ENCODE data around the gene MICAL2. TPM values are rescaled to one million over a fixed set of nuclear protein-coding genes. Genes with fewer than 3 reads are reported as not detected.
A peak's percentile ranks its signal among the peaks of the same experiment; 100 is the strongest.

The MICAL2 gene
- total RNA-seq, 3 donors from 2014 or later, result 70.3 to 118 (median 71.4) TPM

GRCh38 chr11:12241401-12241800, 131.0 kb downstream of the MICAL2 start:
- peaks cover 28% of the 10 kb centered on the region for H3K4me1 Mint-ChIP-seq (ENCODE audit: low read depth)
- no peak overlapping the region for H3K4me3 Mint-ChIP-seq
- H3K36me3 Mint-ChIP-seq (ENCODE audit: insufficient read depth), result peaks cover 31% of the 10 kb centered on the region
- ATAC-seq (no peak), DNase-seq (no peak)
- H3K27me3 Mint-ChIP-seq (ENCODE audit: low read depth), result no peaks in the 10 kb centered on the region
- no peaks in the 10 kb centered on the region for H3K9me3 Mint-ChIP-seq

- H3K4me1 Mint-ChIP-seq (ENCODE audit: low read depth), result peaks cover 22% of the 10 kb centered on the region
- DNase-seq (no peak), ATAC-seq (peak; percentile 47 to 56)
- peak overlapping the region; percentile 11 for H3K4me3 Mint-ChIP-seq
- H3K36me3 Mint-ChIP-seq (ENCODE audit: insufficient read depth), result peaks cover 26% of the 10 kb centered on the region
- H3K9me3 Mint-ChIP-seq, result no peaks in the 10 kb centered on the region
- H3K27me3 Mint-ChIP-seq (ENCODE audit: low read depth), result no peaks in the 10 kb centered on the region
Measured at GRCh38 chr11:12241971-12242672, 131.7 kb downstream of the MICAL2 start.

- ATAC-seq (no peak), DNase-seq (no peak)
- no peak overlapping the region for H3K4me3 Mint-ChIP-seq
- H3K27me3 Mint-ChIP-seq (ENCODE audit: low read depth), result no peaks in the 10 kb centered on the region
- H3K9me3 Mint-ChIP-seq, result no peaks in the 10 kb centered on the region
- peaks cover 22% of the 10 kb centered on the region for H3K4me1 Mint-ChIP-seq (ENCODE audit: low read depth)
- H3K36me3 Mint-ChIP-seq (ENCODE audit: insufficient read depth), result peaks cover 26% of the 10 kb centered on the region
Measured at GRCh38 chr11:12242966-12243365, 132.6 kb downstream of the MICAL2 start.

GRCh38 chr11:12243486-12243885, 133.1 kb downstream of the MICAL2 start:
- DNase-seq (no peak), ATAC-seq (no peak)
- H3K27me3 Mint-ChIP-seq (ENCODE audit: low read depth), result no peaks in the 10 kb centered on the region
- no peaks in the 10 kb centered on the region for H3K9me3 Mint-ChIP-seq
- peaks cover 25% of the 10 kb centered on the region for H3K36me3 Mint-ChIP-seq (ENCODE audit: insufficient read depth)
- H3K4me3 Mint-ChIP-seq, result no peak overlapping the region
- peaks cover 22% of the 10 kb centered on the region for H3K4me1 Mint-ChIP-seq (ENCODE audit: low read depth)

- peaks cover 25% of the 10 kb centered on the region for H3K36me3 Mint-ChIP-seq (ENCODE audit: insufficient read depth)
- H3K4me3 Mint-ChIP-seq, result no peak overlapping the region
- ATAC-seq, result no peak
- no peaks in the 10 kb centered on the region for H3K9me3 Mint-ChIP-seq
- no peak for DNase-seq
- H3K27me3 Mint-ChIP-seq (ENCODE audit: low read depth), result no peaks in the 10 kb centered on the region
- H3K4me1 Mint-ChIP-seq (ENCODE audit: low read depth), result peaks cover 22% of the 10 kb centered on the region
Measured at GRCh38 chr11:12243911-12244550, 133.6 kb downstream of the MICAL2 start.

GRCh38 chr11:12245091-12245490, 134.7 kb downstream of the MICAL2 start:
- Mint-ChIP-seq H3K36me3 (ENCODE audit: insufficient read depth) (peaks cover 29% of the 10 kb centered on the region), H3K27me3 (ENCODE audit: low read depth) (no peaks in the 10 kb centered on the region), H3K9me3 (no peaks in the 10 kb centered on the region), H3K4me1 (ENCODE audit: low read depth) (peaks cover 22% of the 10 kb centered on the region), H3K4me3 (no peak overlapping the region)
- DNase-seq, result no peak
- no peak for ATAC-seq

- Mint-ChIP-seq H3K36me3 (ENCODE audit: insufficient read depth) (peaks cover 32% of the 10 kb centered on the region), H3K4me3 (no peak overlapping the region), H3K9me3 (no peaks in the 10 kb centered on the region), H3K4me1 (ENCODE audit: low read depth) (peaks cover 22% of the 10 kb centered on the region), H3K27me3 (ENCODE audit: low read depth) (no peaks in the 10 kb centered on the region)
- ATAC-seq, result no peak
- DNase-seq, result no peak
Measured at GRCh38 chr11:12245549-12246016, 135.2 kb downstream of the MICAL2 start.

GRCh38 chr11:12246147-12246546, 135.8 kb downstream of the MICAL2 start:
- peaks cover 19% of the 10 kb centered on the region for H3K4me1 Mint-ChIP-seq (ENCODE audit: low read depth)
- H3K4me3 Mint-ChIP-seq, result no peak overlapping the region
- H3K36me3 Mint-ChIP-seq (ENCODE audit: insufficient read depth), result peaks cover 28% of the 10 kb centered on the region
- no peaks in the 10 kb centered on the region for H3K27me3 Mint-ChIP-seq (ENCODE audit: low read depth)
- no peak for ATAC-seq
- no peaks in the 10 kb centered on the region for H3K9me3 Mint-ChIP-seq
- DNase-seq, result no peak

- Mint-ChIP-seq H3K27me3 (ENCODE audit: low read depth) (no peaks in the 10 kb centered on the region), H3K9me3 (no peaks in the 10 kb centered on the region), H3K4me1 (ENCODE audit: low read depth) (peaks cover 11% of the 10 kb centered on the region), H3K36me3 (ENCODE audit: insufficient read depth) (peaks cover 21% of the 10 kb centered on the region), H3K4me3 (no peak overlapping the region)
- ATAC-seq, result no peak
- DNase-seq, result no peak
Measured at GRCh38 chr11:12246989-12247388, 136.6 kb downstream of the MICAL2 start.

- no peaks in the 10 kb centered on the region for H3K27me3 Mint-ChIP-seq (ENCODE audit: low read depth)
- no peaks in the 10 kb centered on the region for H3K9me3 Mint-ChIP-seq
- DNase-seq (no peak), ATAC-seq (no peak)
- no peak overlapping the region for H3K4me3 Mint-ChIP-seq
- peaks cover 17% of the 10 kb centered on the region for H3K36me3 Mint-ChIP-seq (ENCODE audit: insufficient read depth)
- H3K4me1 Mint-ChIP-seq (ENCODE audit: low read depth), result peaks cover 4% of the 10 kb centered on the region
Measured at GRCh38 chr11:12247543-12248254, 137.3 kb downstream of the MICAL2 start.

GRCh38 chr11:12248330-12248729, 137.9 kb downstream of the MICAL2 start:
- no peaks in the 10 kb centered on the region for H3K9me3 Mint-ChIP-seq
- ATAC-seq, result no peak
- DNase-seq, result no peak
- no peaks in the 10 kb centered on the region for H3K4me1 Mint-ChIP-seq (ENCODE audit: low read depth)
- H3K4me3 Mint-ChIP-seq, result no peak overlapping the region
- no peaks in the 10 kb centered on the region for H3K27me3 Mint-ChIP-seq (ENCODE audit: low read depth)
- H3K36me3 Mint-ChIP-seq (ENCODE audit: insufficient read depth), result peaks cover 16% of the 10 kb centered on the region

GRCh38 chr11:12249590-12250260, 139.3 kb downstream of the MICAL2 start:
- Mint-ChIP-seq H3K9me3 (no peaks in the 10 kb centered on the region), H3K27me3 (ENCODE audit: low read depth) (no peaks in the 10 kb centered on the region), H3K4me1 (ENCODE audit: low read depth) (no peaks in the 10 kb centered on the region), H3K4me3 (no peak overlapping the region), H3K36me3 (ENCODE audit: insufficient read depth) (peaks cover 11% of the 10 kb centered on the region)
- no peak for ATAC-seq
- no peak for DNase-seq

- Mint-ChIP-seq H3K9me3 (no peaks in the 10 kb centered on the region), H3K4me1 (ENCODE audit: low read depth) (no peaks in the 10 kb centered on the region), H3K27me3 (ENCODE audit: low read depth) (no peaks in the 10 kb centered on the region), H3K36me3 (ENCODE audit: insufficient read depth) (peaks cover 11% of the 10 kb centered on the region), H3K4me3 (no peak overlapping the region)
- DNase-seq (no peak), ATAC-seq (no peak)
Measured at GRCh38 chr11:12251666-12252560, 141.5 kb downstream of the MICAL2 start.

All from activated T-cell treated with anti-CD3 and anti-CD28 coated beads, Interleukin-2, amount 50 U/mL, for 4 hours (primary cell).